ENCODE data around the gene DUOXA2.
"Not testable (repeated sequence)": the region's sequence is repeated elsewhere in the genome, so short reads cannot be mapped to it uniquely, and the experiment has no call there.

Gene DUOXA2

GRCh38 chr15:45095661-45096060 lies 18.5 kb upstream of the DUOXA2 start:
- no peak for DNase-seq (ENCODE audit: low read depth)

- DNase-seq (ENCODE audit: low read depth) = no peak
Observed at GRCh38 chr15:45097466-45097865, 16.7 kb upstream of the DUOXA2 start.

GRCh38 chr15:45099549-45100165 lies 14.5 kb upstream of the DUOXA2 start:
- DNase-seq (ENCODE audit: low read depth) = no peak

GRCh38 chr15:45100884-45101625 lies 13.1 kb upstream of the DUOXA2 start:
- no peak for DNase-seq (ENCODE audit: low read depth)

- no peak for DNase-seq (ENCODE audit: low read depth)
Observed at GRCh38 chr15:45101749-45102148, 12.4 kb upstream of the DUOXA2 start.

GRCh38 chr15:45102226-45102625 lies 11.9 kb upstream of the DUOXA2 start:
- no peak for DNase-seq (ENCODE audit: low read depth)

GRCh38 chr15:45104170-45104569 lies 10.0 kb upstream of the DUOXA2 start:
- DNase-seq (ENCODE audit: low read depth) = not testable (repeated sequence)

GRCh38 chr15:45105586-45105985 lies 8.5 kb upstream of the DUOXA2 start:
- DNase-seq (ENCODE audit: low read depth) = no peak

GRCh38 chr15:45106002-45106790 lies 7.9 kb upstream of the DUOXA2 start:
- no peak for DNase-seq (ENCODE audit: low read depth)

GRCh38 chr15:45107941-45108630 lies 6.0 kb upstream of the DUOXA2 start:
- no peak for DNase-seq (ENCODE audit: low read depth)

GRCh38 chr15:45110256-45110820 lies 3.8 kb upstream of the DUOXA2 start:
- no peak for DNase-seq (ENCODE audit: low read depth)

GRCh38 chr15:45111390-45112142 lies 2.6 kb upstream of the DUOXA2 start:
- no peak for DNase-seq (ENCODE audit: low read depth)

GRCh38 chr15:45112143-45112590 lies 2.0 kb upstream of the DUOXA2 start:
- no peak for DNase-seq (ENCODE audit: low read depth)

- DNase-seq (ENCODE audit: low read depth) = no peak
Observed at GRCh38 chr15:45112591-45113379, 1.3 kb upstream of the DUOXA2 start.

- no peak for DNase-seq (ENCODE audit: low read depth)
Observed at GRCh38 chr15:45113380-45113990, 641 bp upstream of the DUOXA2 start.

- DNase-seq (ENCODE audit: low read depth) = no peak
Observed at GRCh38 chr15:45114751-45115085, 592 bp downstream of the DUOXA2 start.

- DNase-seq (ENCODE audit: low read depth) = no peak
Observed at GRCh38 chr15:45115312-45115820, 1.2 kb downstream of the DUOXA2 start.

- DNase-seq (ENCODE audit: low read depth) = no peak
Observed at GRCh38 chr15:45116006-45116481, 1.9 kb downstream of the DUOXA2 start.

- DNase-seq (ENCODE audit: low read depth) = no peak
Observed at GRCh38 chr15:45116482-45117307, 2.6 kb downstream of the DUOXA2 start.
